GM23338 (cell line): Measurements from ENCODE around the gene UGT1A1.

Experiments
- EZH2 ChIP-seq: fragments of 200-600 bp; sonication (generic); IDR thresholded peaks from one replicate; pipeline ENCODE4 v1.8.0; 2017; ENCODE audit warnings: antibody characterized with exemption, mild to moderate bottlenecking, low read depth; ENCODE audit not compliant: unreplicated experiment
- TF ChIP-seq, protein P1 (sequence below), 2 experiments: fragments of 200-600 bp in 1 of 2; sonication (generic) in 1 of 2; conservative IDR thresholded peaks; 2 replicates each; pipeline versions ENCODE4 v1.5.1 to v1.6.1; 2016 to 2017; ENCODE audit warnings: antibody characterized with exemption in 2 of 2, low read depth in 2 of 2, mild to moderate bottlenecking in 2 of 2, moderate library complexity in 1 of 2

DNA sequence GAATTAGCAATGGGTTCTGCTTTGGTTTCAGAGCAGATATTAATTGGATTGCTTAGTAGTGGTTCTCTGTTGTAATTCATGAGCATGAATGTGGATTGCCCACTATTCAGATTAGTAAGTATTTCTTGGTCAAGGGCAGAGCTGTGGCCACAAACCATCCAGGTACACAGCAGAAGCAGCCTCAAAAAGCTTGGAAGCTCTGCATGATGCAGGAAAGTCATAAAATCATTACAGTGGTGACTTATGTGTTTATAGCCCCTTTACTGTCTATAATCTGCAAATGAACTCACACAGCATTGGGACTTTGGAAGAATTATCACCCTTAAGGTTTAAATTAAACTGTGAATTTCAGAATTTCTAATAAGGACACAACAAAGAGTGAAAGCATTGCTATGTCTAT lies 1.9 kb upstream of the UGT1A1 start:
- no peak for TF ChIP-seq EZH2
- TF ChIP-seq, protein P1, sequence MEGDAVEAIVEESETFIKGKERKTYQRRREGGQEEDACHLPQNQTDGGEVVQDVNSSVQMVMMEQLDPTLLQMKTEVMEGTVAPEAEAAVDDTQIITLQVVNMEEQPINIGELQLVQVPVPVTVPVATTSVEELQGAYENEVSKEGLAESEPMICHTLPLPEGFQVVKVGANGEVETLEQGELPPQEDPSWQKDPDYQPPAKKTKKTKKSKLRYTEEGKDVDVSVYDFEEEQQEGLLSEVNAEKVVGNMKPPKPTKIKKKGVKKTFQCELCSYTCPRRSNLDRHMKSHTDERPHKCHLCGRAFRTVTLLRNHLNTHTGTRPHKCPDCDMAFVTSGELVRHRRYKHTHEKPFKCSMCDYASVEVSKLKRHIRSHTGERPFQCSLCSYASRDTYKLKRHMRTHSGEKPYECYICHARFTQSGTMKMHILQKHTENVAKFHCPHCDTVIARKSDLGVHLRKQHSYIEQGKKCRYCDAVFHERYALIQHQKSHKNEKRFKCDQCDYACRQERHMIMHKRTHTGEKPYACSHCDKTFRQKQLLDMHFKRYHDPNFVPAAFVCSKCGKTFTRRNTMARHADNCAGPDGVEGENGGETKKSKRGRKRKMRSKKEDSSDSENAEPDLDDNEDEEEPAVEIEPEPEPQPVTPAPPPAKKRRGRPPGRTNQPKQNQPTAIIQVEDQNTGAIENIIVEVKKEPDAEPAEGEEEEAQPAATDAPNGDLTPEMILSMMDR (conservative IDR thresholded peaks at IDR 0.05; ENCODE audit: low read depth in 2 of 2): no peak
